CD4-positive, alpha-beta T cell (primary cell): Measurements from ENCODE around the gene ZNF827. TPM values are rescaled to one million over a fixed set of nuclear protein-coding genes. Genes with fewer than 3 reads are reported as not detected.

Experiments
- ATAC-seq: fragments of 200-7000 bp; cut with Tn5 transposase; one replicate; pipeline ENCODE4 v1.10.0; 2022; ENCODE audit warnings: mild to moderate bottlenecking; ENCODE audit not compliant: poor library complexity
- CTCF ChIA-PET: fragments of 350-600 bp; sonication (Branson Sonifier 250); formaldehyde crosslinking; loops from one replicate; lab custom pipeline; 2021; ENCODE audit warnings: antibody characterized with exemption, inconsistent platforms; lab: Charles Lee
- POLR2A ChIA-PET: fragments of 350-600 bp; sonication (Branson Sonifier 250); formaldehyde crosslinking; loops from one replicate; lab custom pipeline; 2021; ENCODE audit warnings: antibody characterized with exemption, inconsistent platforms; lab: Charles Lee
- DNase-seq, 14 experiments: peaks; one replicate each; pipeline ENCODE4 v3.0.0-alpha.2; 2013 to 2020; ENCODE audit warnings: mixed read lengths in 2 of 14
- H3K27ac ChIP-seq, 2 donors: one replicate each; pipeline versions ENCODE4 v1.5.1 to v1.7.0; 2013; ENCODE audit warnings: low read length in 2 of 2, low read depth in 1 of 2, mild to moderate bottlenecking in 1 of 2
- H3K27me3 ChIP-seq, 2 experiments: 1 replicate in 1 of 2; 2 replicates in 1 of 2; pipeline versions ENCODE4 v1.6.1 to v1.7.0; 2013; ENCODE audit warnings: low read length in 2 of 2, control low read depth in 1 of 2, mild to moderate bottlenecking in 1 of 2, moderate library complexity in 1 of 2; ENCODE audit not compliant: insufficient read depth in 2 of 2, control insufficient read depth in 1 of 2
- H3K36me3 ChIP-seq: one replicate; pipeline ENCODE4 v1.6.1; 2013; ENCODE audit warnings: low read length, control low read depth; ENCODE audit not compliant: insufficient read depth
- H3K4me1 ChIP-seq: one replicate; pipeline ENCODE4 v1.6.1; 2013; ENCODE audit warnings: low read length, control low read depth; ENCODE audit not compliant: insufficient read depth
- H3K4me3 ChIP-seq: one replicate; pipeline ENCODE4 v1.5.1; 2013; ENCODE audit warnings: mild to moderate bottlenecking, low read length, moderate library complexity
- H3K9me3 ChIP-seq, 2 experiments: 1 replicate in 1 of 2; 2 replicates in 1 of 2; pipeline versions ENCODE4 v1.6.1 to v1.7.0; 2013; ENCODE audit warnings: low read length in 2 of 2, mild to moderate bottlenecking in 2 of 2, control low read depth in 1 of 2, moderate library complexity in 1 of 2; ENCODE audit not compliant: control insufficient read depth in 1 of 2, insufficient read depth in 1 of 2
- H3K27ac Mint-ChIP-seq: one replicate; pipeline ENCODE4 v1.8.0; 2020; ENCODE audit warnings: mixed read lengths
- H3K27me3 Mint-ChIP-seq: one replicate; pipeline ENCODE4 v1.8.0; 2021; ENCODE audit warnings: mixed read lengths
- H3K36me3 Mint-ChIP-seq: one replicate; pipeline ENCODE4 v1.8.0; 2021; ENCODE audit warnings: low read depth, mixed read lengths
- H3K4me1 Mint-ChIP-seq: one replicate; pipeline ENCODE4 v1.8.0; 2021; ENCODE audit warnings: low read depth, mixed read lengths
- H3K4me3 Mint-ChIP-seq: one replicate; pipeline ENCODE4 v1.8.0; 2020; ENCODE audit warnings: mild to moderate bottlenecking, mixed read lengths
- H3K9me3 Mint-ChIP-seq: one replicate; pipeline ENCODE4 v1.8.0; 2020; ENCODE audit warnings: mixed read lengths
- intact Hi-C, 2 experiments: fragments of 100-400 bp; cut with DNase I in 1 of 2; cut with micrococcal nuclease in 1 of 2; formaldehyde crosslinking; loops; one replicate each; pipeline versions ENCODE4 v1.15.1 to v1.9.0; 2023 to 2025; cut with DNase I, micrococcal nuclease
- total RNA-seq, 174 experiments: library from RNA in 2 of 174; stranded (reverse) in 2 of 174; gene quantifications; one replicate each; pipeline ENCODE4 v1.2.3 and lab custom pipeline; 2021 to 2026
- TF ChIP-seq, protein P1 (sequence below): fragments of 200-600 bp; IDR thresholded peaks from one replicate; pipeline ENCODE4 v1.8.0; 2022; ENCODE audit warnings: antibody characterized with exemption, mild to moderate bottlenecking

Gene ZNF827
- total RNA-seq, 2 experiments from 2014 or later, result 13.7 to 14.3 TPM

GRCh38 chr4:145782756-145783155 is 155.9 kb downstream of the ZNF827 start:
- ChIA-PET CTCF (no interaction called here), POLR2A (no interaction called here)
- no peak overlapping the region for H3K27ac ChIP-seq
- Mint-ChIP-seq H3K27me3 (no peaks in the 10 kb centered on the region), H3K36me3 (peaks cover 51% of the 10 kb centered on the region), H3K9me3 (peaks cover 5% of the 10 kb centered on the region), H3K4me3 (no peak overlapping the region), H3K4me1 (no peaks in the 10 kb centered on the region), H3K27ac (no peak overlapping the region)
- no peaks in the 10 kb centered on the region for H3K4me1 ChIP-seq
- ATAC-seq (no peak), DNase-seq (no peak)
- TF ChIP-seq, protein P1, sequence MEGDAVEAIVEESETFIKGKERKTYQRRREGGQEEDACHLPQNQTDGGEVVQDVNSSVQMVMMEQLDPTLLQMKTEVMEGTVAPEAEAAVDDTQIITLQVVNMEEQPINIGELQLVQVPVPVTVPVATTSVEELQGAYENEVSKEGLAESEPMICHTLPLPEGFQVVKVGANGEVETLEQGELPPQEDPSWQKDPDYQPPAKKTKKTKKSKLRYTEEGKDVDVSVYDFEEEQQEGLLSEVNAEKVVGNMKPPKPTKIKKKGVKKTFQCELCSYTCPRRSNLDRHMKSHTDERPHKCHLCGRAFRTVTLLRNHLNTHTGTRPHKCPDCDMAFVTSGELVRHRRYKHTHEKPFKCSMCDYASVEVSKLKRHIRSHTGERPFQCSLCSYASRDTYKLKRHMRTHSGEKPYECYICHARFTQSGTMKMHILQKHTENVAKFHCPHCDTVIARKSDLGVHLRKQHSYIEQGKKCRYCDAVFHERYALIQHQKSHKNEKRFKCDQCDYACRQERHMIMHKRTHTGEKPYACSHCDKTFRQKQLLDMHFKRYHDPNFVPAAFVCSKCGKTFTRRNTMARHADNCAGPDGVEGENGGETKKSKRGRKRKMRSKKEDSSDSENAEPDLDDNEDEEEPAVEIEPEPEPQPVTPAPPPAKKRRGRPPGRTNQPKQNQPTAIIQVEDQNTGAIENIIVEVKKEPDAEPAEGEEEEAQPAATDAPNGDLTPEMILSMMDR, result no peak
- intact Hi-C loops, result no loop called here
- no peaks in the 10 kb centered on the region for H3K36me3 ChIP-seq
- H3K4me3 ChIP-seq, result no peak overlapping the region
- H3K9me3 ChIP-seq, result no peaks in the 10 kb centered on the region
- H3K27me3 ChIP-seq, result no peaks in the 10 kb centered on the region

GRCh38 chr4:145781351-145781750 is 157.3 kb downstream of the ZNF827 start:
- POLR2A ChIA-PET, result no interaction called here
- CTCF ChIA-PET, result no interaction called here
- H3K27me3 Mint-ChIP-seq, result no peaks in the 10 kb centered on the region
- DNase-seq, result no peak
- Histone ChIP-seq H3K9me3 (no peaks in the 10 kb centered on the region), H3K36me3 (no peaks in the 10 kb centered on the region), H3K27ac (no peak overlapping the region), H3K4me3 (no peak overlapping the region), H3K4me1 (no peaks in the 10 kb centered on the region), H3K27me3 (no peaks in the 10 kb centered on the region)
- no peak for ATAC-seq
- TF ChIP-seq, protein P1, result no peak
- no peak overlapping the region for H3K27ac Mint-ChIP-seq
- H3K36me3 Mint-ChIP-seq, result peaks cover 59% of the 10 kb centered on the region
- H3K4me1 Mint-ChIP-seq, result no peaks in the 10 kb centered on the region
- intact Hi-C loops, result no loop called here
- peaks cover 5% of the 10 kb centered on the region for H3K9me3 Mint-ChIP-seq
- H3K4me3 Mint-ChIP-seq, result no peak overlapping the region

DNA sequence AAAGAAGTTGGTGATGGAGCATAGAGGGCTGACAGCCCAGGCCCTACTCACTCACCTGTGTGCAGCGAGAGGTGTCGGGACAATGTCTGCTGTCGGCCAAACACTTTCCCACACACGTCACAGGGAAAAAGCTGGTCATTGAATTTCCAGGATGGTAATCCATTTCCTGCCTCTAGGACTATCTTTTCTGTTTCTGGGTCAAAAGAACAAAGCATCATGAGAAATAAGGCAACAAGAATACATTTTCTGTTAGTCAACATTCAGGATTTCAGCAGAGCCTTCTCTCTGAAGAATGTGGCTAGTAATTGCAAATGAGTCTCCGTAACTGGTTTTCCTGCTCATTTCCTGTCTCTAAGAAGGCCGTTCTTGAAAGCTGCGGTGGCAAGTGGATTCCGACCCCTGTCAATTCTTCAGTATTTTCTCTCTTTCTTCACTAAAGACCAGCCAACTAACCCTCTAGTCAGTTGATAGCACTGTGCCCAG is 159.3 kb downstream of the ZNF827 start:
- POLR2A ChIA-PET, result no interaction called here
- H3K36me3 Mint-ChIP-seq, result peaks cover 59% of the 10 kb centered on the region

More for the DNA sequence above, 159.3 kb downstream of the ZNF827 start:
- no peak for DNase-seq
- TF ChIP-seq, protein P1, result no peak
- H3K27ac Mint-ChIP-seq, result no peak overlapping the region
- no peaks in the 10 kb centered on the region for H3K4me1 Mint-ChIP-seq
- intact Hi-C loops, result no loop called here
- CTCF ChIA-PET, result no interaction called here
- ATAC-seq, result no peak
- Histone ChIP-seq H3K4me1 (no peaks in the 10 kb centered on the region), H3K36me3 (peaks cover 14% of the 10 kb centered on the region), H3K9me3 (no peaks in the 10 kb centered on the region), H3K27ac (no peak overlapping the region), H3K27me3 (no peaks in the 10 kb centered on the region), H3K4me3 (no peak overlapping the region)
- H3K4me3 Mint-ChIP-seq, result no peak overlapping the region
- no peaks in the 10 kb centered on the region for H3K27me3 Mint-ChIP-seq
- no peaks in the 10 kb centered on the region for H3K9me3 Mint-ChIP-seq
